CD4-positive, alpha-beta T cell treated with Interferon gamma for 1 hour (primary cell): ENCODE measurements around the gene PJA1.

Source experiments
- DNase-seq: peaks from one replicate; pipeline ENCODE4 v3.0.0-alpha.2; 2020

The PJA1 gene

DNA sequence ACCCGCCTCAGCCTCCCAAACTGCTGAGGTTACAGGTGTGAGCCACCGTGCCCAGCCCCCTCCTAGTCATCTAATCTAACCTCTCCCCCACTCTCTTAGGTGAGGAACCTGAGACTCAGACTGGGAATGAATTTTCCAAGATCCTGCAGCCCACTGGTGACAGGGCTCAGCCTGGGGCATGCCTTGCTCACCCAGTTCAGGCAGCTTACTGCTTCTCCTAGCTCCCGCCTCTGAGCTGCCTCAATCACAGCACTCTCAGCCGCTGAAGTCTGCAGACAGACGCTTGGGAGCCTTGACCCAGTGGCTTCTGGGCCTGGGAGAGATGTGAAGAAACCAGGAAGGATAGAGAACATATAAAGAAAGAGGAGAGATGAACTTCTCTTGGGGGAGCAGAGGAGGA, 24.4 kb downstream of the PJA1 start:
- no peak for DNase-seq

GRCh38 chrX:69139516-69139915, 25.7 kb downstream of the PJA1 start:
- no peak for DNase-seq

DNA sequence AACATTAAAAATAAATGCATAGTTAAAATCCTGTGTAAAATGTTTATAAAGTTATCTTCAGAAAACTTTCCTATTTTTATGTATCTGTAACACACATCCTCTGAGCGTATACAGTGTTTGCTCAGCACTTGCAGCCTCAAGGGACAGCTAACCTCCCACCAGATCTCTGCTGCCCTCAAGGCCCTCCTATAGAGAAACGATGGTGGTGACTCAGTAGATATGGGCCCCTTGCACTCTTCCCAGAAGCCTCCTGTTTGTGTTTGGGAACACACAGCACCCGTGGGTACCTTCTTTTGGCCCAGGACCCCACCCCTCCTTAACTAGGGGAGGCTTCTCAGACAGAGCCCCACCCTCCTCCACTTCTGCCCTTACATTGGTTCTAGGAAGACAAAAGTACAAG, 26.7 kb downstream of the PJA1 start:
- no peak for DNase-seq

DNA sequence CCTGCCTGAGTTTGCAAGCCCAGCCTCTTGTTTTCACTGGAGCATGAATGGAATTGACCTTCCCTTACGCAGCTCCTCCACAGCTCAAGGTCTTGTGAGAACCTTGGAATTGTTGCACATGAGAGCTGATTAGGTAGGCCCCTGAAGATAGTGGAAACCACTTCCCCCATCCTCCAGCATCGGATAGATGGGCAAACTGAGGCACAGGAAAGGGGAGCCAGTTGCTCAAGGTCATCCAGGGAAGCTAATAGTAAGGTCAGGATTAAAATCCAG, 27.2 kb downstream of the PJA1 start:
- DNase-seq: no peak

- DNase-seq: no peak
These were observed 27.7 kb downstream of the PJA1 start for GRCh38 chrX:69137371-69138117.

- no peak for DNase-seq
These were observed 28.5 kb downstream of the PJA1 start for GRCh38 chrX:69136546-69137331.

DNA sequence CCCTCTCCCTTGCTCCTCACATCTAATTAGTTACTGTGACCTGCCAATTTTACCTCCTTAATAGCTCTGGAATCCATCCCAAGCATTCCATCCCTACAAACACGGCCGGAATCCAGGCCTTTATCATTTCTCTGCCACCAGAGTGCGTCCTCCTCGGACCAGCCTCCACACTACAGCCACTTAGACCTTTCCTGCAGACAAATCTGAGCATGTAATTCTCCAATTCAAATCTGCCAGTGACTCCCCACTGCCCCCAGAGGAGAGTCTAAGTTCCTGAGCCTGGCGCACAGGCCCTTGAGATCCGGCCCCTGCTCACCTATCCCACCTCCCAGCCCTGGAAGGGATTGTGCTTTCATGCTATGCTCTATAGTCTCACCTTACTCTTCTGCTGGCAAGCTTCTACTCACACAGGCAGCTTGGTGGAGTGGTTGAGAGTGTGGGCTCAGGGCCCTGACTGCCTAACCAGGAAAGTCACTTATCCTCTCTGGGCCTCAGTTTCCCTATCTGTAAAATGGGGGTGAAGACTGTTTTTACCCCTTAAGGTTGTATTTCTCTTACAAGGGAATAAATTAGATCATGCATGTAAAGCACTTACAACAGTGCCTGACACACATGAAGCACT, 31.2 kb downstream of the PJA1 start:
- no peak for DNase-seq

GRCh38 chrX:69131886-69132285, 33.4 kb downstream of the PJA1 start:
- no peak for DNase-seq

DNA sequence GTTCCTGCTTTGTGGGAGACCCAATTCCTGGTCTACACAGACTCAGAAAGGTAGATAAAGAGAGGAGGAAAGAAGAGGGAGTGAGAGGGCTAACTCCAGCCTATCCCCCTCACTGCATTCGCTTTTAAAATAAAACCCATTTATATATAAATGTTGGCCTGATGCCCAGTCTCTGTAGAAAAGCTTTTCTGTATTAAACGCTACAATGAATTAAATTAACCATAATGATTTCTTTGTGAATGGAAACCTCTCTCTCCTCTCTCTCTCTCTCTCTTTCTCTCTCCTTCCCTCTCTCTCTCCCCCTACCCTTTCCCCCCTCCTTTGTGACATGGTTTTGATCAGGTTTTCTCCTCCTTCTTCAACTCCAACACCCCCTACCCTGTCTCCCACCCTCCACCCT, 34.8 kb downstream of the PJA1 start:
- DNase-seq: no peak

DNA sequence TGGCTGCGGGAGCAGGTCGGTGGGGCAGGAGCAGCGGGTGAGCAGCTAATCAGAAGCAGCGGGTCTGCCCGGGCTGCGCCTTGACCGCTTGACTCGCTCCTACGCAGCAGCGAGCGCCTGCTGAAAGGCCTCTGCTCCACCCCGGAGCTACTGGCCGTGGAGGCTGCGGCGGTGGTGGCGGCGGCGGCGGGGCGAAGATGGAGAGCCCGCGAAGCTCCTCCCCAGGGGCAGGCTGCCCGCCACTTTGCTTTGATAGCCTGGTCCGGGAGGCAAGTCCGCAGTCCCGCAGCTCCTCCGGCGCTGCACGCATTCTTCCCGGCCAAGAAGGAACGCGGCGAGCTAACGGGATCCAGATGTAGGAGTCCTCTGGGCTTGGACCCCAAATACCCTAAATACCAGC, 36.7 kb downstream of the PJA1 start:
- no peak for DNase-seq

DNA sequence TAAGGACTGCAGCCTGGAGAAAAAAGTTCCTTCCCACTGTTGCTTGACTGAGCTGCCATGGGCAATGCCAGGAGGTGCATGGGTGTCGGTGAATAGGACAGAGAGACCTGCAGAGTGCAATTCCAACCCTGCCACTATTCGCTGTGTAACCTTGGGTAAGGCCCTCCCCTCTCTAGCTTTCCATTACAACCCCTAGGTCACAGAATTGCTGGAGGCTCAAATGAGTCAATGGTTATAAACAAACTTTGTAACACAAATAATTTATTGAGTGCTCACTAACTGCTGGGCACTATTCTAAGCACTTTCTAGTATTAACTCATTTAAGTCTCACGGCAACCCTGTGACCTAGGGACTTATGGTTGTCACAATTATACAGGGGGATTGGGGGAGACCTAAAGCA, 37.8 kb downstream of the PJA1 start:
- DNase-seq: no peak

- no peak for DNase-seq
These were observed 38.6 kb downstream of the PJA1 start for GRCh38 chrX:69126642-69127041.

GRCh38 chrX:69125094-69125493, 40.2 kb downstream of the PJA1 start:
- DNase-seq: no peak

GRCh38 chrX:69124108-69124507, 41.1 kb downstream of the PJA1 start:
- no peak for DNase-seq

DNA sequence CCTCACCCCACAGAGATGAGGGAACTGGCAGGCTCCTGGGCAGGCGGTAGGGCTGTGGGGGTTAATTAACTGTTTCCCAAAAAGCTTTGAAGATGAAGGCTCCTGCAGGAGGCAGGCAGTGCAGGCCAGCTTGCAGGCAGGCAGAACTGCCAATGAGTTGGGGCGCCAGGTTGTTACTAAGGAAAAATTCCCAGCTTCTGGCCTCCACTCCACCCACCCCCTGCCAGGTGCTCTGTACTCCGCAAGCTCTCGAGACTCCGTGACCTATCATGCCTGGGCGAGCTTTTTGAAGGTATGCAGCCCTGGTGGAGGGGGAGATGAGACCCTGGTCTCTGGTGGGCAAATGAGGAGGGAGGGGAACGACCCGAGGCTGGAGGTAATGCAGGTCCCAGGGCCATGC, 41.8 kb downstream of the PJA1 start:
- no peak for DNase-seq

DNA sequence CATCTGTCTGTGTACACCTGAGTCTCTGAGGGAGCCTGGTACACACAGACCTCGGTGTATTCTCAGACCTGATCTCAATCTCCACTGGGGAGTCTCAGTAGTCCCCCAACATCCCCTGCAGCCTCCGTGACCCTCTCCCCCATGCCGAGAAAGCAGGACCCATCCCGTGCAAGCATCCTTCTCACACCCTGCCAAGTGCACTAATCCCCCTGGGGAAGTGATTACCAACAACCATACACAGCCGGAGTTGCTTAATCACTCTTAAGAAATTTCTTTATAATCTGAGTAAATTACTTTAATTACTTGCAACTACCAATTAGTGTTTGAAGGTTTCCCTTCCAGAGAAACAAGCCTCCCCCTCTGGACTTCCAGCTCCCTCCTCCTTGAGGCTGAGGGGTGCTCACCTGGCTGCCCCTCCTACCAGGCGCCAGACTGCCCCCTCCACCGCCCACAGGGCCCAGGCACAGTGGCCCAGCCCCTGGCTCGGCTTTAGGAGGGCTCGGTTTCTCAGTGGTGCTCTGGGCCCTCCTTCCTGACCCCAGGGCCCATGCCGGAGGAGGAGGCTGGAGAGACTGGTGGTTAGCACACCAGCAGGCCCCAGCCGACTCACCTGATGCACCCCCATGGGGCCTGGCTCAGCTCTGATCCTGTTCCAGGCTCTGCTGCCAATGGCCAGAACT, 43.8 kb downstream of the PJA1 start:
- DNase-seq: no peak

GRCh38 chrX:69120476-69120875, 44.8 kb downstream of the PJA1 start:
- DNase-seq: no peak

GRCh38 chrX:69119122-69119521, 46.1 kb downstream of the PJA1 start:
- DNase-seq: no peak

DNA sequence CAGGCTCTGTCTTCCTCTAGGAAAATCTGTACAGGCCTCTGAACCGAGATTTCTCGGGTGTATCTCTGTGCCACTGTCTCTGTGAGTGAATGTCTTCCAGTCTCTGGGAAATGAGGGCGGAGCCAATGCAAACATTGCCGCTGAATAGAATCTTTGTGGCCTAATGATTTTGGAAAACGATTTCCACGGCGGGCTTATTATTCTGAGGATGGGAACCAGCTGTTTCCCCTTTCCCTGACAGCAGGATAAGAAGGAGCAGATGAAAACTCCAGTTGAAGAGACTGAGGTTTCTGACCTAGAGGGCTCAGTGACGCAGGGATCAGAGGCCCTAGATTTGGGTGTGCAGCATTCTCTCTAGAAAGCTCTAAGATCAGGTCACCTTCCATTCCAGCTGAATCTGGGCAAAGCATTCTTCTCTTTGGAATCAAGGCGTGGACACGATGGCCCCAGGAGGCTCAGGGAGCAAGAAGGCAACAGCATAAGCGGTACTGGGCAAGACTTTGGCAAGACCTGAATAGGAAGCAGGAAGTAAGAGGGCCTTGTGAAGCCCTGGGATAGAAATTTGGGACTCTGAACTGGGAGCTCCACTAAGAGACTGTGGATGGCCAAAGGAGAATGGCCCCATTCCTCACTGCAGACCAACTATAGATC, 47.3 kb downstream of the PJA1 start:
- DNase-seq: no peak

DNA sequence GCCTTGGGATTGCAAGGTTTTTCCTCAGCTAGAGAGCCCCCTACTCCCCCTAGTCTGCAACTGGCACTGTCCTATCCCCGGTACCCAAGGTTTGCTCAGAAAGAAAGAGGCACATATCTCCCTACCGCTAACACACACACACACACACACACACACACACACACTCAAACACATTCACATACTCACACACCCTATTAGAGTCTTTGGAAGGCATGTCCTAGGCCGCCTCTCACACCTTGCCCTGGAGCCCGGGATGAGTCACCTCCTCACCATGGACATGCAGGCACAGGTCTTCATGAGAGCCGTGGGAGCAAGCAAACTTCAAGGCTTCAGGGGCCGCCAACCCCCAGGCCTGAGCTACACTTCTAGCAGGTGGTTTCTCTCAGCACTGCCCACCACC, 49.2 kb downstream of the PJA1 start:
- no peak for DNase-seq

DNA sequence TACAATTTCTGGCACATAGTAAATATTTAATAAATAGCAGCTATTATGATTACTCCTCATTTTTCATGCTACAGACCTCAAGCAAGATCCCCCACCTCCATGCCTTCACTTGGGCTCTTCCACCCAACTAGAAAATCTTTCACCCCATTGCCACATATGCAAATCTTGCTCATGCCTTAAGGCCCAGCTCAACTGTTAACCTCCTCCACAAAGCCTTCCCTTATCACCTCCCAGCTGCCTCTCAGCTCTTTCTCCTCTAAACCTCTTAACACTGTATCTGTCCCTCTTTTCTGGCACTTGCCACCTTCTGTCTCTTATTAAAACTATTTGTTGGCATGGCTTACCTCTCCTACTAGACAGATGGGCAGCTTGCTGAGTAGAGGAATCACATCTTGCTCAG, 51.5 kb downstream of the PJA1 start:
- DNase-seq: no peak
